GM21515 (cell line): ENCODE results near the gene SLIT1.

Experiments
- ATAC-seq: cut with Tn5 transposase; IDR thresholded peaks from one replicate; pipeline ENCODE4 v1.9.1; 2021; ENCODE audit not compliant: unreplicated experiment

The SLIT1 gene

DNA sequence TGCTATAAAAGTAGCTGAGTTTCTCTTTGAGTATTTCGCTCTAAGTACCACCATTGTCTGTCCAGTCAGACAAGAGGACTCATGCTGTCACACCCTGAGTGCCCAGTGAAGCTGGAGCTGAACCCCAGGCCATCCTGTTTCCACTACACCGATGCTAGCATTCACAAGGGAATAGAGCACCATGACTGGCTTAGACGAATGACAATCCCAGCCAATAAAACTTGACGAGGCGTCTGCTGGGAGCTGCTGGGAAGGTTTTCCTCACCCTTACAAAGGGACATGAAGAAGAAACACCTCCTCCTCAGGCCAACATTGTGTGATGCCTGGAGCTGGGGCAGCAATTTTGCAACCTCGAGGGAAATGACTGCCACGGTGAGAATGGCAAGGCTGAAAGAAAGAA lies 17.5 kb upstream of the SLIT1 start:
- ATAC-seq = no peak

DNA sequence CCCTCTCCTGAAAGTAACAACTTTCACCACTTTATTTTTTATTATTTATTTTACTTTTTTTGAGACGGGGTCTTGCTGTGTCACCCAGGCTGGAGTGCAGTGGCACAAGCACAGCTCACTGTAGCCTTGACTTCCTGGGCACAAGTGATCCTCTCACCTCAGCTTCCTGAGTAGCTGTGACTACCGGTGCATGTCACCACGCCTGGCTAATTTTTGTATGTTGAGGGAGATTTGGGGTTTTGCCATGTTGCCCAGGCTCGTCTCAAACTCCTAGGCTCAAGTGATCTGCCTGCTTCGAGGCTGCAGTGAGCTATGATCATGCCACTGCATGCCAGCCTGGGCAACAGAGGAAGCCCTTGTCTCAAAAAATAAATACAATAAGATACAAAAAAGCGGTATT lies 14.9 kb upstream of the SLIT1 start:
- ATAC-seq = no peak

DNA sequence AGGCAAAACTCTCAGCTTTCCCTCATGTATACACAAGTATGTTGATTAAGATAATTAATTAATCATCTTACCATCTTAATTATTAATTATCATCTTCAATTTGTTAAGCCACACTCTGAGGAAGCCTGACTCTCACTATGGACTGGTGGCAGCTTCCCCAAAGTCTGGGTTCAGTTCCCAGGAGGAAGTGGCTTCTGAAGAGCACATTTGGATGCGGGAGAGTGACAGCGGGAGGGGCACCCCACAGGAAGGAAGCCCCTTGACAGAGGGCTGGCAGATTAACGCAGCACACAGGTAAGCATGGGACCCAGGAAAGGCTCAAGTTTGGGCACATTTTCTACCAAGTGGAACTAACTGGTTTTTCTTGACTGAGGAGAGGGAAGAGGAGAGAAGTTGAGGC lies 13.4 kb upstream of the SLIT1 start:
- ATAC-seq = no peak

DNA sequence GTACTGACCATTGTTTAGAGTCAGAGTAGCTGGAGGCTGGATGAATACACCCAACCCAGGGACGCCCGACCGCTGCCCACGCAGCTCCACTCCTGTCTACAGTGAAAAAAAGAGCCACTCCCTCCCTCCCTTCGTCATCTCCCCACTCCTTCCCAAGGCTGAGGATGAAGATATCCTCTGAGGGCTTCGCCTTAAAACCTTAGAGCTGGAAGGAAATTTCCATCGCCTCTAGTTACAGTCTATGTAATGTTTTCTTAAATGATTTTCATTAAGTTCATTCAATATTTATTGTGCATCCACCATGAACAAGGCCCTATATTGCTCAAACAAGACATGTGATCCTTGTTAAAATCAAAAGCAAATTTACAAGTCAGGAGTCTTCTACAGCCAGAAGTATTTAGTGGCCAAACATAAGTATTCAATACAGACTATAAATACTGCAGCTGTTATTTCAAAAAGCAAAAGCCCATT lies 11.3 kb upstream of the SLIT1 start:
- ATAC-seq = no peak

DNA sequence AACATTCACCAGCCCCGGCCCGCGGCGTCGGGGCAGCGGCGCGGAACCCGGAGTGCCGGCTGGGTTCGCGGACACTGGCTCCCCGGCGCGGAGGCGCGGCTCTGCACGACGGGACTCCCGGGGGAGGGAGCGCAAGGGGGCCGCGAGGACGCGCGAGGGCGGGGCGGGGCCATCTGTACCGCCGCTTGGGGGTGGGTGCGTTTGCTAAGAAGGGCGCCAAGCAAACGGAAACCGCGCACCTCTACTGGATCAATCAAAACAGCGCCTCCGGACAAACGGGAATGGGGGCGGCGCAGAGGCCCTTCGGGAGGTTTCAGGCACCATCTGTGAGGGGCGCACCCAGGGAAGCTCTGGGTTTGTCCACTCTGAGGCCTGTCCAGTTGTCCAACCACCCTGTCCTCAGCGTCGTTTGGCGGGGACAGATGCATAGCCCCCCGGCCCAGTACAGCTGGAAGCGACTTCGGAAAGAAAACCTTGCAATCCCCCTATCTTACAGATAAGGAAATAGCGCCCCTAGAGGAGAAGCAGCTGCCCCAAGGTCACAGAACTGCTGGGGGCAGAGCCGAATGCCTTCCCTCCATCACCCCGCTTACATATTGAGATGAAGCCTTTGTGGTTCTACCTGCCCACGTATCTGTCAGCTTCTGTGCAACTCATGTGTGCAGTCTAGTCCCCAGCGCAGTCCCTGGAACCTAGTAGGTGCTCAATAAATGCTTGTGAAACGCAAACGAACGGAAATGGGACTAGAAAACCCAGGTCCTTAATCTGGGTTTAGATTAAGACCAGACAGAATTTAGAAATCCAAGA lies 10.7 kb upstream of the SLIT1 start:
- ATAC-seq = no peak

DNA sequence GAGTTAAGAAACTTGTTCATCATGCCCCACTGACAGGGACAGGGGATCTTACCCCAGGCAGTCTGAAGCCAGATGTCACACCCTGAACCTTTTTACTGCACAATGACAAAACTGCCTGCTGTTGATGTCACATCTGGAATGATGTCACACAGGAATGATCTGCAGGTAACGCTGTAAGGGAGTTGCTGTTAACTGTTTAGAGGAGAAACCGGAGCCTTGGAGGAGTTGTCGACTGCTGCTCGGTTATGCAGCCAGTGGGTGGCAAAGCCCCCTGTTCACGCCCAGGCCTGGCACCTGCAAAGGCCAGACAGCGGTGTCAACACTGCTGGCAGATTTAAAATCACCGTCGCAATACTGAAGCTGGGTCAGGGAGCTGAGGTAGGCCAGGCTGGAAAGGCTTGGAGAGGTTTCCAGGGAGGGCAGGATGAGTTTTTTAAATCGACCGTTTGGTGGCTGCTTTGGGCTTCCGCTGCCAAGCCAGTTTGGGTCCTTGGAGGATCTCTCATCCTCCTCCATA lies 10.0 kb upstream of the SLIT1 start:
- ATAC-seq = no peak

DNA sequence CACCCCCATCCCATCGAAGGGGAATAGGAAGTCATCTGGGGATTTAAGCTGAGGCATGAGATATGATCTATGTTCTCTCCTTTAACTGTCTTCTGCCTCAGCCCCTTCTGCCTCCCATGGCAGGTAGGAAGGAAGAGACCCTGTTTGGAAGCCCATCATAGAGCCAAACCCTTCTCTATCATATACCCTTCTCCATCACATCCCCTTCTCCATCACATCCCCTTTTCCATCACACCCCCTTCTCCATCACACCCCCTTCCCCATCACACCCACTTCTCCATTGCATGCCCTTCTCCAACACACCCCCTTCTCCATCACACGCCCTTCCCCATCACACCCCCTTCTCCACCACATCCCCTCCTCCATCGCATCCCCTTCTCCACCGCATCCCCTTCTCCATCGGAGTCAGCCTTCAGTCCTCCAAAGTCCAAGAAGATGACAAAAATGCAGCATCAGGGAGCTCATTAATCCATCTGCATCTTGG lies 7.2 kb upstream of the SLIT1 start:
- no peak for ATAC-seq

DNA sequence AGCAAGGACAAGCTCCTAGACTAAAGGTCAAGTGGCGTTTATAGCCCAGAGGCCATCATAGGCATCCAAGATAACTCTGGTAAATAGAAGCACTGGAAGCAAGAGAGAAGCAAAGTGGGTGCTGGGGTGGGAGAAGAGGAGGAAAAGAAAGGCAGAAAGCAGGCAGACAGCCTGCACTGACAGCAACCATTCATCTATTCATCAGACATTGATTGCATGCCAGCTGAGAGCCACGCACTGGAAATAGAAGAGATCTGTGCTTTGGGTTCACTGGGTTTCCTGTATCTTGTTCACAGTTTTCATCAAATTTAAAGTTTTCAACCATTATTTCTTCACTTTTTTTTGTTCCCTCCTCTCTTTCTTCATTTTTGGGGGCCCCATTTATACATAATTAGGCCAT lies 4.7 kb upstream of the SLIT1 start:
- no peak for ATAC-seq

DNA sequence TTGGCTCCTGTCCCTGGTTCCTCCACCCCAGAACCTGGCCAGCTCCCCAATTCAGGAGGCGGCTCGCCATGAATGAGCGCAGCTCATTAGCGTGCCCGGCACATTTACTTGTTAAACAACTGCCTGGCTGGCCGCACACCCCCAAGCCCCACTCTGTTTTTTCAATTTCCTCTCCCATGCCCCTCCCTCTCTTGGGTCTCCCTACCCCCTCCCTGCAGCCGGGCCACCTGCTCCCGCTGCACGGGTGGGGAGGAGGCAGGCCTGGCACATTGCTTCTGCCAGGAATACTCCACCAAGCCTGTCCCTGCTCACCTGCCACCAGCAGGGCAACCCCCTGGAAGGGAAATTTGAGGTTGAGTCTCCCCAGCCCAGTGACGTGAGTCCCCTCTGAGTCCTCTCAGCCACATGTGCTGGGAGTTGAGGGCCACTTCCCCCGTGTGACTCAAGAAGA lies 2.5 kb upstream of the SLIT1 start:
- ATAC-seq = no peak

DNA sequence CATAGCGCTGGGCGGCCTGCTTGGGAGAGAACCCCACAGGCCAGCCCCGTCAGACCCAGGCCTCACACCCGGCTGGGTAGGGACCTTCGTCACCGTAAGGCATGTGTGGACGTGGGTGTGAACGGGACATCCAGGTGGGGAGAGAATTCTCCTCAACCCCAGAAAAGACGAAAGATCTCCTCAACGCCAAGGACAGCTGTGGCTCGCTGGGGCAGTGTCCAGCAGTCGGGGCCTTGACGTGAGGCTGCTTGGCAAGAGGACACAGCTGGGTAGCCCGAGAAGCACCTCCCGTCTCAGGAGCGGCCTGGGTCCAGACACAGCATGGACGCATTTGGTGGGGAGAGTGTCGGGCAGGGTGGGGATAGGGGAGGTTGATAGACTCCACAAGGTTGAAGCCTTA lies 1.2 kb upstream of the SLIT1 start:
- ATAC-seq = no peak

DNA sequence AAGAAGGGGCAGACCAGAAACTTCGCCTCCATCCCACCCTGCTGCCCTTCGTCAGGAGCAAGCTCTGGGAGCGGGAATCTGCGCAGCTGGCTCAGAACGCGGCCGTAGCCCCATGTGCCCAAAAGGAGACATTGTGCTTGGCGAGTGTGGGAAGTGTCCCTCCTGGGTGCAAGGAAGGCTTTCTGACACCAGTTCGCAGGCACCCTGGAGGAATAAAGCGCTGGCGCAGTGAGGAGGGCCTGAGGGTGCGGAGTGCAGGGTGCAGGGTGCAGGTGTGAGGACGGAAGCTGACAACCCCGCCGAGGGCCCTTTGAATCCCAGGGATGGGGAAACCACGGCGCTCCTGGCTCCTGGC lies 811 bp downstream of the SLIT1 start:
- no peak for ATAC-seq

DNA sequence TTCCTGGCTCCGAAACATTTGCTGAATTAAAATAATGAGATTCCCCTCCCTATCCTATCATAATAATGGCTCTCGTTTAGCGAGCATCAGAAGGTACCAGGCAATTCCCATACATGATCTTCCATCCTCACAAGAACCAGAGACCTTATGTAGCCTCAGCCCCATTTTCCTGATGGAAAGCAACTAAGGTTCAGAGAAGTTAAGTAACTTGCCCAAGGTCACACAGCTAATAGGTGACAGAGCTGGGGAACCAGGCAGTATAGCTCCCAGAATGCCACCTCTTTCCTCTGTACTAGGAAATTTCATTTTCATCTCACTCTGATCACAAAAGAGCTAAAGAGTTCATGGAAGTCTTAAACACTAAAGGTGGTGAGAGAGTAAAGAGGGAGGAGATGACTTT lies 2.4 kb downstream of the SLIT1 start:
- no peak for ATAC-seq

DNA sequence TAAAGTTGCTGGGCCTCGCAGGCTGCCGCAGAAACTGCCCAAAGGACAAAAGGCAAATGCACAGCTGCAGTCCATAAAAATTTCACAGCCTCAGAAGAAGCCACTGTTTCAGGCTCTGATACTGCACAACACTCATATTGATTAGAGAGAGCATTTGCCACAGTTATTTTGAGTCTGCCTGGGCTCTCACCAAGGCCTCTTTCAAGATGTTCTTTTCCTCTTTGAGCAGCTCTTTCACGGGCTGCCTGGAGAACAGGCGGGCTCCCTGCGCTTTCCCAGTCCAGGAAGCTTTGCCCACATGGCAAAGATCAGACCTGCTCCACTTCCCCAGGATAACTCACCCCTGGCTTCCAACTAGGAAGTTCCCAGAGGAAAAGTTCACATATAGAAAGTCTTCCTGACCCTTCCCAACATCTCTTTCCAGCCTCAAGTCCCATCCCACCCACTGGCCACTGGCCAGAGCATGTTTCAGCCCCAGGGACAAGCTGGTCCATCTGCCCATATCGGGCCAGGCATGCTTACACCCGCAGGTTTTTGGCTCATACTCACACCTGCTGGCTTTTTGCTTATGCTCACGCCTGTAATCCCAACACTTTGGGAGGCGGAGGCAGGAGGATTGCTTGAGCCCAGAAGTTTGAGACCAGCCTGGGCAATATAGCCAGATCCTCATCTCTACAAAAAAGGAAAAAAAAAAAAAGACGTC lies 3.3 kb downstream of the SLIT1 start:
- ATAC-seq = no peak

DNA sequence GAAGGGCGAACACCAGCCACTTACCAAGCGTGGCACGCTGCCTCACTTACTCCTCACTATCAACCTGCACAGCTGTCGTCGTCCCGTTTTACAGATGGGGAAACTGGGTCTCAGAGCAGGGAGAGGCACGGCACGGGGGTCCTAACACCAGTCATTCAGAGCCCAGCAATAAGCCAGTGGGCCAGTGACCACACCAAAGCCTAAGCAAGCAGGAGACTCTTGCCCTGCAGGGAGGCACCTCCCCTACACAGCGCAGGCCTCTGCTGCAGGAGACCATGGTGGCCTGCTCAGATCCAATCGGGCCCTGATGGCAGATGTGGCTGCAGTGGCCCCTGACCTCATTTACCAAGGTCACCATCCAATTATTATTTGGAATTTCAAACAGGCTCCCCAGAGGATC lies 4.8 kb downstream of the SLIT1 start:
- ATAC-seq = no peak

DNA sequence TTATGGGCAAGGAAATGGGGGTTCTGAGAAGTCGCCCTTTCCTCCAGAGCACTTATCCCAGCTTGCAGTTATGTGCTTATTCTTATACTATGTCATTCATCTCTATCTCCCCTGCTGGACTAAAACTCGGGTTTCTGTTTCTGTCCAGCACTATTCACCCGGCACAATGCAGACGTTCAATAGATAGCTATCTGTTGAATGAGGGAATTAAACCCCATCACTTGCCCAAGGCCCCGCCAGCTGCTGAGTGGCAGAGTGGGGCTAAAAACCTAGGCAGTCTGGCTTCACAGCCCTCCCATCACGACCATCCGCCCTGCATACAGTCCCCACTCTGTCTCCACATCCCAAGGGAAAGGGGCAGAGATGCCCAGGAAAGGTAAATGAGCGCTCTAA lies 5.4 kb downstream of the SLIT1 start:
- ATAC-seq = no peak

DNA sequence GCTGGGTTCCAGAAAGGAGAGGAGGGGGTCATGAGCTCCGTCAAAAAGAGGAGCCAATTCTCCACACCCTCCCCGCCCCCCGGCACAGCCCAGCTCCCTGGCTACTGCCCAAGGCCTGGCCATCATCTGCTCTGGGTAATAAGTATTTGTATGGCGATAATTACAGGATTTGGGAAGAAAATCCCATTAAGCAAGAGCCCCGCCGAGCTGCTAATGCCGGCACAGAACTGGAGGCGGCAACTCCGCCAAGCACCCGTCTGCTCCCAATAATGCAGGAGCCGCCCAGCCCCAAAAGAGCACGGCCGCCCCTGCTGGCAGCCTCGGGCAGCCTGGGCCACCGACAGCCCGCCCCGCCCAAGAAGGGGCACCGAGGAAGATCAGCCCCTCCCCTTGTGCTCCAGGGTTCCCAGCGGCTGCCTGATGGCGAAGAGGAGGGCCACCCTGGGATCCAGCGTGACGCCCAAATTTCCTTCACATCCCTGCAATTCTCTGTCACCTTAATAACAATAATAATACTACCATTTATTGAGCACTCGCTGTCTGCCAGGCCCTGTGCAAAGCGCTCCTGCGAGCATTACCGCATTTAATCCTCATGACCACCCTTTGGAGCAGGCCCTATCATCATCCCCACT lies 5.9 kb downstream of the SLIT1 start:
- no peak for ATAC-seq

DNA sequence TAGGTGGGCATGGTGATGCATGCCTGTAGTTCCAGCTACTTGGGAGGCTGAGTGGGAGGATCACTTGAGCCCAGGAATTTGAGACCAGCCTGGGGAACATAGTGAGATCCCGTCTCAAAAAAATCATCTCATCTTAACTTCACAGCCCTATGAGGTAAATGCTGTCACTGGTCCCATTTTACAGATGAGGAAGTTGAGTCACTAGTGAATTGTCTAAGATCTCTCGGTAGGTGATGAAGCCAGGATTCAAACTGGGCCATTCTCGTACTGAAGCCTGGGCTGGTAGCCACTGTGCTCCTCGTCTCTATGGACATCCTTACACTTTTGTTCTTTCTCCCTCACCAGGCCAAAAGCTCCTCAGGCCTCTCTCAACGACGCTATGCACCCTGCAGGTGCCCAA lies 6.4 kb downstream of the SLIT1 start:
- ATAC-seq = no peak

DNA sequence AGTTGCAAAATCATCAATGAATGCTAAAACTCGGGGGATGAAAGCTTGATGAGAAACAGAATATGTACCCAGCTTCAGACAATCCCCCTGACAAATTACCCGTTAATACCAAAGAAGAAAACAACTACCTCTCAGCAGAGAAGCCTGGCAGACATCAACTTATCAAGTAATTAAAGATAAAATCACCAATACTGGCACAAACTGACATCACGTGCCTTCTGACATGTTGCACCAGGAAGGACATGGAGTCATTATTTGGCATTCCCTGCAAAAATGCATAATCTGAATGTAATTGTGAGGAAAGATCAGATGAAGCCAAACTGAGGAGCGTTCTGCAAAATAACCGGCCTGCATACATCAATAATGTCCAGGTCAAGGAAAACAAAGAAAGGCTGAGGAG lies 7.7 kb downstream of the SLIT1 start:
- no peak for ATAC-seq

DNA sequence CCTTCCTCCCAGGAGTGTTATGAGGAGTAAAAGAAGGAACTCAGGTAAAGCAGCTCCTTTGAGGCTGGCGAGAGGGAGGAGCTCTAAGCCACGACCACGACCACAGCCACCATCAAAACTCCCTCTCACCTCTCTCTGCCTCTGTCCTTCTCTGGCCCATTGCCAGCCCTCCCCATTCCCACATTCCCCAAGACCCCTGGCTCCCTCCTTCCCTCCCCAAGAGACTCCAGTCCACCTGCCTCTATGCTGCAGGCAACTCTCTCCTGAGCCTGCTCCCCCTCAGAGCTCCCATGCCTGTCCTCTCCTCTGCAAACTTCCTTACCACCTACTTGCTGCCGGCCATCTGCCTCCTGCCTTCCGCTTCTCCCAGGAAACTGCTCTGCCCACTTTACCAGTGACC lies 9.5 kb downstream of the SLIT1 start:
- ATAC-seq = no peak

DNA sequence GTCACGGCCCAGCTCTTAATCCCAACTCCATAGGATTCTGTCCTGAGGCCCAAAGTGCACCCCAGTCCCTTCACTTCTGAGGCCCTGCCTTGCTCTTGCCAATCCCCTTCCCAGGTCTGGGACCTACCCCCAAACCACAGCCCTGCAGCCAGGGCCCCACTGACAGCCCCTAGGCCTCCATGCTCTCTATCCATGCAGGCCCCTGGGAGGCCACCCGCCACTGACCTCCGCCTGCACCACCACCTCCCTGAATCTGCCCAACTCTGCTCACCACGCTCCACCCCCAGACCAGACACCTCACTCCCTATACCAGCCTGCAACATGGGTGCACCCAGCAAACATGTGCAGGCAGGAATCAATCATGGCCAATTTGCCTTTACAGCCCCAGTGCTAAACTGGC lies 10.2 kb downstream of the SLIT1 start:
- ATAC-seq = no peak

DNA sequence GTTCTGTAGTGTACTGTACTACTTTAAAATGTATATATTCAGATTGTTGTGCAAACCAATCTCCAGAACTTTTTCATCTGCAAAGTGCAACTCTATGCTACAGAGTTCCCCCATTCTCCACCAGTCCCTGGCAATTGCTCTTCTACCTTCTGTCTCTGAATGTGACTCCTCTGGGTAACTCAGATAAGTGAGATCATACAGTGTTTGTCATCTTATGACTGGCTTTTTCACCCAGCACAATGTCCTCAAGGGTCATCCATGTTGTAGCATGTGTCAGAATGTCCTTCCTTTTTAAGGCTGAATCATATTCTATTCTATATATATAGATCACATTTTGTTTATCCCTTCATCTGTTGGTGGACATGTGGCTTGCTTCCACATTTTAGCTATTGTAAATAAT lies 10.8 kb downstream of the SLIT1 start:
- ATAC-seq = no peak

DNA sequence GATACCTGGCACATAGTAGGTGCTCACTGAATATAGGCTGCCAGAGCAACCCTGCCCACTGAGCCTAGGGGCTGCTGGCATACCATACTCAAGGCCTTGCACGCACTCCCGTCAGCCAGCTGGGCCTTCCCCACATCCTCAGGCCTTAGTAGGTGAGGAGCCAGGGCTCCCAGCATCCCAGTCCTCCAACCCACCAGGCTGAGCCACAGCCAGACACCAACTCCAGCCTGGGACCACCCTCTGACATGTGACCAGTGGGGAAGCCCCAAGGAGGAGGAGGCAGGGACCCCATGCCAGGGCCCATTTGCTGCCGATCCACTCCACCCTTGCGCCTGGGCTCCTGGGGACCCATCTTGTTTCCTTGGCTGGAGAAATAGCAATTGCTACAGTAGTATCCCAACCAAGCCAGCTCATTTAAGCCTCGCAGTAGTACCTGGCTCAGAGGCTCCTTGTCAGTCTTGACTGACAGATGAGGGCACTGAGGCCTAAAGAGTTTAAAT lies 11.4 kb downstream of the SLIT1 start:
- no peak for ATAC-seq
